ENCODE results near the gene ENG.

Gene ENG

DNA sequence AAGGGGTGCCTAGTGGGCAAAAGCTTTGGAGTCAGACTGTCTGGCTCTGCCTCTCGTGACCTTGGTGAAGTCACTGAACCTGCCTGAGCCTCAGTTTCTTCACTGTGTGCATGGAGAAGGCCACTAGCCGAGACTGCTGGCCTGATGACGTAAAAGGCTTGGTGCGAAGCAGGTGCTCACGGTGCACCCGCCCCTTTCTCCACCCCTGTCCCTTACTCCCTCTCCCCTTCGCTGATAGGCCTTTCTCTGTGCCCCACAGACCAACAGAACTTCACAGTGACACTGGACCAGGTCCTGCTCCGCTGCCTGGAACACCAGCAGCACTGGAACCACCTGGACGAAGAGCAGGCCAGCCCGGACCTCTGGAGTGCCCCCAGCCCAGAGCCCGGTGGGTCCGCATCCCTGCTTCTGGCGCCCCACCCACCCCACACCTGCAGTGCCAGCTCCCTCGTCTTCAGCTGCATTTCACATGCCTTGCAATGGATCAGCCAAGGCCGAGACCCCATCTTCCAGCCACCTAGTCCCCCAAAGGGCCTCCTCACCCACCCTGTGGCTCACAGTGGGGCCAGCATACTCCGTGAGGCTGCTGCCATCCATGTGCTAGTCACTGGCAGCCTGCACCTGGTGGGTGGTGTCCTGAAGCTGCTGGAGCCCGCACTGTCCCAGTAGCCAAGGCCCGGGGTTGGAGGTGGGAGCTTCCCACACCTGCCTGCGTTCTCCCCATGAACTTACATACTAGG lies 41.4 kb downstream of the ENG start:
- DNase-seq: no peak

GRCh38 chr9:127812011-127812410 lies 42.4 kb downstream of the ENG start:
- no peak for DNase-seq

- no peak for DNase-seq
These were observed 43.9 kb downstream of the ENG start for GRCh38 chr9:127810378-127811187.

- DNase-seq: no peak
These were observed 44.7 kb downstream of the ENG start for GRCh38 chr9:127809540-127810377.

DNA sequence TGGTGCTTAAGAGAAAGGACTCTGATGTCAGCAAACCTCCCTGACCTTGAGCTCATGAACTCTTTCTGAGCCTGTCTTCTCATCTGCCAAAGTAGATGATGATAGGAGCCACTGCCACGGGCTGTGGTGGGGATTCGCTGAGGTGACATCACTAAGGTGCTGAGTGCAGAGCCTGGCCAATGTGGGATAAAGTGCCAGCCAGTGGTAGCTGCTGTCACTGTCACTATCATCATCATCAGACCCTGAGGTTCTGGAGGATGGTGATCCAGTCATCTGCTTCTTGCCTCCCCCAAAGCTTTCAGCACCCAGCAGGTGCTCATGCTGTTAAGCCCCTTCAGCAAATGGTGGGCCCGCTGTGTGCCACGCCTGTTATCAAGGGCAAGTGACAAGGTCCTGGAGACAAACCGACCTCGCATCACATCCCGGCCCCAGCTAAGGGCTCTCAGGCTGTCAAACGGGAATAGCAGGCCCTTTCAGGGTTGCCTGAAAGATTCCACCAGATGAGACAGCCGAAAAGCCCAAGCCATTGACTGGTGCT lies 45.4 kb downstream of the ENG start:
- no peak for DNase-seq

DNA sequence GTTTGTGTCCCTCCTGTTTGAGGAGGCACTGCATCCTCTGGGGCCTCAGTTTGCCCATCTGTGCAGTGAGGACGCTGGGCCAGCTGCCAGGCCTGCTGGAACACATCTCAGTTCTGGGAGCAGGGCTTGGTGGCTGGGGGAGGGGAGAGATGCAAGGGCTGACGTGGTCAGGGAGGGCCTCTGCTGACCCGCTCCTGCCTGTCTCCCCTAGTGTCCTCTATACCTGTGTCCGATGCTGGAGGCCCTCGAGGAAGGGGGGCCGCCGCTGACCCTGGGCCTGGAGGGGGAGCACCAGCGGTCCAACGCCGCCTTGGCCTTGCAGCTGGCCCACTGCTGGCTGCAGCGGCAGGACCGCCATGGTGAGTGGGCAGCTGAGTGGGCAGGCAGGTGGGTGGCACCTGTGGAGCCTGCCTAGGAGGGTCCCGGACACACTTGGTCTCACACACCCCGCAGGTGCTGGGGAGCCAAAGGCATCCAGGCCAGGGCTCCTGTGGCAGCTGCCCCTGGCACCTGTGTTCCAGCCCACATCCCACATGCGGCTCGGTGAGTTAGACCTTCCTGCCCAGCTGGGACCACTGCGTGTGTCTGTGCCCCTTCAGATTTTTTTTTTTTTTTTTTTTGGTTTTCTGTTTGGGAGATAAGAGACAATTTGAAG lies 46.0 kb downstream of the ENG start:
- DNase-seq: no peak

- DNase-seq: no peak
These were observed 47.6 kb downstream of the ENG start for GRCh38 chr9:127806871-127807270.

DNA sequence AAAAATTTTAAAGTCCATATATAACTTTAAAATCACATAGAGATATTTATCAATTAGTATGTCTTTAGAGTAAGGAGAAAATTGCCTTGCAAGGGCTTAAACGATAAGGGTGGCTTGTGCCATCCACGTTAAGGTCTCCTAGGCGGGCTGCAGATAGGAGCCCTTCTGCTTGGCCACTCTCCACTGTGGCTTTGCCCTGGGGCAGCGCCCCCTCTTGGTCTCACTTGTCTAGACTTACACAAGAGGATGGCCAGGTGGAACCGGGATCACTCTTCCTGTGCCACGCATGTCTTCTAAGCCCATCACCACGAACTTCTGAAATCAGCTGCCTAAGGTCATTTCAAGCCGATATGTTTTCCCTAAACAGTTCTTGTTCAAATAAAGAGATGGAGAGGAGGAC lies 48.8 kb downstream of the ENG start:
- peak in 1 of 2 donors; percentile 38 for DNase-seq

DNA sequence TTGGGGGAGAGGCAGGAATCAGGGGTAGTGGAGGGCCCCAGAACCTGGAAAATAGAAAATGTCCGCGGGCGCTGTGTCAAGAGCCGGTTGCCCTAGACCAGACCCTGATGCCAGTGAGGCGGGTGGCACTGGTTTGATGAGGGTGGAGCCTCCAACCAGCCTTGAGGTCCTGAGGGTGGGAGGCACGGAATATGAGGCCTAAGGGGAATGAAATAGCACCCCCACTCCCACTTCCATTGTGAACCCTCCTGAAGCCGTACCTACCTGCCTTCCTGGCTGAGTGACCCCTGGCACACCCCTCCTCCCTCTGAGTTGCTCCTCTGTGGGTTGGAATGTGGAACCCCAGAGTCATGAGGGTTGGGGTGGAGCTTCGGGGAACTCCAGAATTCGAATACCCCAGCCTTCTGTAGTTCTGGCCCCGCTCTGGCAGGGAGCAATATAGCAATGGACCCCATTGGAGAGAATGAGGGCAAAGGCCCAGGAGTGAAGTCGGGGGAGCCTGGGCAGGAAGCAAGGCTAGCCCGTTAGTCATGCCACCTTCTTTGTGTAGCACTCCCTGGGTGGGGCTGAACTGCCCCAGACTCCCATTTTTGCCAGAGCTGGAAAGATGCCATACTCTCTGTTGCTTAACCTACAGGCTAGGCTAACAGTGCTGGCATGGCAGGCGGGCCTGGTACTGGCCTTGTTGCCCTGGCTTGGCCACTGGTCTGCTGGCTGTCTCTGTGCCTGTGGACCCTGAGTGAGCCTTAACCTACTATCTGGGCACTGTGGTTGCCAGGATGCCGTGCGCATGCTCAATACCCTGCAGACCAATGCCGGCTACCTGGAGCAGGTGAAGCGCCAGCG lies 50.7 kb downstream of the ENG start:
- DNase-seq: no peak

DNA sequence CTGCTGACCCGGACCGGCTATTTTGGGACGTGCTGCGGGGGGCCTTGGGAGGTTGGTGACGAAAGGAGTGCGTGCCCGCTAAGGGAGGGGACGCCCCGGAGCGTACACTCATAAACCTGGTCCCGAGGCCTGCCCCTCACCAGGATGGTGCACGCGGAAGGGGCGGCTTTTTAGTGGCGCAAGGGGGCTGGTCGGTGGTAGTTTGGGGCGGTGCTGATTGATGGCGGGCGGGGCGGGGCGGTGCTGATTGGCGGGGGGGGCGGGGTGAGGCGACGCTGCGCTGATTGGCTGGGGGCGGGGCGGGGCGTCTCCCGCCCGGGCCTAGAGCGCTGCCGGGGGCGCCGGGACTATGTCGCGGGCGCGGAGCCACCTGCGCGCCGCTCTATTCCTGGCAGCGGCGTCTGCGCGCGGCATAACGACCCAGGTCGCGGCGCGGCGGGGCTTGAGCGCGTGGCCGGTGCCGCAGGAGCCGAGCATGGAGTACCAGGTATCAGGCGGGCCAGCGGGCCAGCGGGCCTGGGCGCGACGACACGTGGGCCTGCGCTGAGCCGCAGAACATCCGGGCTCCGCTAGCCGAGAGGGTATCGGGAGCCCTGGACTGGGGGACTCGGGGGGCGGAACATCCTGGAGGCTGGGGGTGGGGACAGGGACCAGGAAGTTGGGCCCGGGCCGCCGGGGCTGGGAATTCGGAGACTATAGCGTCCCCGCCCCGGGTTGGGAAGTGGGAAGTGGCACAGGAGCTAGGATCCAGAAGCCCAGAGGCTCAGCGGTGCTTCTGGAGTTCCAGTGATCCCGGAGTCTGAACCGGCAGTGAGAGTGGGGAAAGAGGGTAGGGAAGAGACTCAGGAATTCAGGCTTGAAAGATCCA lies 51.6 kb downstream of the ENG start, which contains the start of gene FPGS:
Gene FPGS (plus strand): TSS at position 307 of the 868 bp plus-strand sequence. CDS start 43 bp downstream, at position 350.
- DNase-seq: peak; percentile 84 to 86

GRCh38 chr9:127801955-127802575 lies 52.4 kb downstream of the ENG start:
- no peak for DNase-seq

DNA sequence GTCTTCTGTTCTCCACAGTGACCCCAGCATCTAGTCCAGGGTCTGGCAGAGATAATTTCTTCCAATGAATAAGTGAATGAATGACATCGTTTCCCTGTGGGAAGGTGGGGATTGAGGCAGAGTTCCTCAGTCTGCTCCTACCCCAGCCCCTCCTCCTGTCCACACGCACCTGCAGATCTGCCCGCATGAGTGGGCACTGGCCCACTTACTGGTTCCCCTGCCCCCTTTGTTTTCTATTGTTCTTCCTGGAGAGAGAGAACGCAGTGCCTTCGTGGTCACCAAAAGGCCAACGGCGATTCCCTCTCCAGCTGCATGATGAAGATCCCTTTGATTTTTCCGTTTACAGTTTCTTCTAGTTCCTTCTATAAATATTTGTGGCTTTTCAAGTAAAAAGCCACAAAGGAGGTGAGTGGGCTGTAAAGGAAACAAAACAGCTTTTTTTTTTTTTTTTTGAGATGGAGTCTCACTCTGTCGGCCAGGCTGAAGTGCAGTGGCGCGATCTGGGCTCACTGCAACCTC lies 57.5 kb downstream of the ENG start:
- DNase-seq: no peak

GRCh38 chr9:127796225-127796813 lies 58.1 kb downstream of the ENG start:
- no peak for DNase-seq

- DNase-seq: no peak
These were observed 60.3 kb downstream of the ENG start for GRCh38 chr9:127794001-127794791.

- no peak for DNase-seq
These were observed 61.3 kb downstream of the ENG start for GRCh38 chr9:127793093-127793708.

DNA sequence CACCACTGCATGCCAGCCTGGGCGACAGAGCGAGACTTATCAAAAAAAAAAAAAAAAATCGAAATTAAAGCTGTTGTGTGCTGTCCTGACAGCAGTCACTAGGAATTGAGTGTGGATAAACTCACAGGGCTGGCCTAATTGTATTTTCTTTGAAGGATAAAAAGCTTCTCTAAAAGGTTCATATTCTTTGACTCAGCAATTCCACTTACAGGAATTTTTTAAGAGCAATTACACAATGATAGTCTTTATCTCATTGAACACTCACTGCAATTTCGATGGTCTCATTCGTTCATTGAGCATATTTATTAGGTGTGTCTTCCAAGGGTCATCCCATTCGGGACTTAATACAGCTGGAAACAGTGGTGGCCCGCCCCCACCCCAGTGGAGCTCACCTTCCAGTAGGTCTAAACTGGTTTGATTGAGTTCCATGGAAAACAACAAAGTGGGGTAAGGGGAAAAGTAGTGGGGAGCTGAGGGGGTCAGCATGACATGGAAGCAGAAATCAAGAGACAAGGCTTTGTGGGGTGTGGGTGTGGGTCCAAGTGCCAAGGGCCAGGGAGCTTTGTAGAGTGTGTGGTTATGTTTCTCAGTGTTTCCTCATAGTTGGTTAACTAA lies 61.9 kb downstream of the ENG start:
- DNase-seq: no peak

DNA sequence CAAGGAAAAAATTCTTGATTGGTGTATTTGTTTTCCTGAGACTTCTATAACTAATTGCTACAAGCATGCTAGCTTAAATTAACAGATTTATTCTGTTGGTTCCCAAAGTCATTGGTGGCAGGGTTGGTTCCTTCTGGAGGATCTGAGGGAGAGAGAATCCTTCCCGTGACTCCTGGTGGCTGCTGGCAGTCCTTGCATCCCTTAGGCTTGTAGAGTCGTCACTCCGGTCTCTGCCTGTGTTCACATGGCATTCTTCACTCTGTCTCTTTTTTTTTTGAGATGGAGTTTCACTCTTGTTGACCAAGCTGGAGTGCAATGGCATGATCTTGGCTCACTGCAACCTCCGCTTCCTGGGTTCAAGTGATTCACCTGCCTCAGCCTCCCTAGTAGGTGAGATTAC lies 63.4 kb downstream of the ENG start:
- DNase-seq: no peak

Measured in CD4-positive, alpha-beta T cell treated with Interleukin-4 for 1 hour (primary cell).